Smooth muscle cell (in vitro differentiated cells): ENCODE results near the gene YEATS4. TPM values are rescaled to one million over a fixed set of nuclear protein-coding genes. Genes with fewer than 3 reads are reported as not detected.

Experiments
- DNase-seq: peaks from one replicate; lab custom pipeline; 2025; ENCODE audit not compliant: unreplicated experiment; lab: John Stamatoyannopoulos, UW
- H2AFZ ChIP-seq: fragments of 200-600 bp; sonication (generic); 2 replicates; pipeline ENCODE4 v1.6.0; 2016; ENCODE audit warnings: antibody characterized with exemption, low read depth, mild to moderate bottlenecking
- H3F3A ChIP-seq: fragments of 200-600 bp; sonication (generic); 2 replicates; pipeline ENCODE4 v1.6.0; 2017; ENCODE audit warnings: antibody characterized with exemption, low read depth
- H3K27ac ChIP-seq: fragments of 200-600 bp; sonication (generic); 2 replicates; pipeline ENCODE4 v1.5.1; 2016; ENCODE audit warnings: low read depth, mild to moderate bottlenecking
- H3K27me3 ChIP-seq: fragments of 200-600 bp; sonication (generic); 2 replicates; pipeline ENCODE4 v1.6.1; 2016; ENCODE audit warnings: low read depth, mild to moderate bottlenecking
- H3K36me3 ChIP-seq: fragments of 200-600 bp; sonication (generic); 2 replicates; pipeline ENCODE4 v1.5.1; 2016; ENCODE audit warnings: low read depth
- H3K4me1 ChIP-seq: fragments of 200-600 bp; sonication (generic); 2 replicates; pipeline ENCODE4 v1.5.1; 2016; ENCODE audit warnings: low read depth
- H3K4me2 ChIP-seq: fragments of 200-600 bp; sonication (generic); 2 replicates; pipeline ENCODE4 v1.6.0; 2016; ENCODE audit warnings: mild to moderate bottlenecking
- H3K4me3 ChIP-seq: fragments of 200-600 bp; sonication (generic); 2 replicates; pipeline ENCODE4 v1.5.1; 2016; ENCODE audit warnings: mild to moderate bottlenecking
- H3K79me2 ChIP-seq: fragments of 200-600 bp; sonication (generic); 2 replicates; pipeline ENCODE4 v1.6.0; 2016; ENCODE audit warnings: low read depth, mild to moderate bottlenecking
- H3K9ac ChIP-seq: fragments of 200-600 bp; sonication (generic); 2 replicates; pipeline ENCODE4 v1.6.0; 2016; ENCODE audit warnings: low read depth
- H3K9me3 ChIP-seq: fragments of 200-600 bp; sonication (generic); replicated peaks from 2 replicates; pipeline ENCODE4 v1.5.1; 2016; ENCODE audit warnings: low read depth
- H4K20me1 ChIP-seq: fragments of 200-600 bp; sonication (generic); 2 replicates; pipeline ENCODE4 v1.6.0; 2016; ENCODE audit warnings: low read depth
- CTCF ChIP-seq: fragments of 200-600 bp; sonication (generic); IDR thresholded peaks from 2 replicates; pipeline ENCODE4 v1.5.1; 2017; ENCODE audit warnings: borderline replicate concordance, mild to moderate bottlenecking, antibody characterized with exemption; ENCODE audit not compliant: insufficient read depth, poor library complexity, severe bottlenecking
- WGBS: methylation state at CpG from one replicate; pipeline ENCODE4 v1.1.7; 2016; ENCODE audit warnings: low lambda C conversion rate; 5-methylcytosine and 5-hydroxymethylcytosine counted together
- polyA plus RNA-seq: library from polyadenylated mRNA; unstranded; fragments of >200 nt; fragmentation: Nextera tagmentation; extraction: Ambion mirVana; gene quantifications from 2 replicates; pipeline ENCODE4 v1.2.1, GENCODE V29; 2016
- total RNA-seq: library from RNA; depleted of rRNA; stranded (reverse); fragments of >200 nt; gene quantifications from 2 replicates; pipeline ENCODE4 v1.2.3, GENCODE V29; 2014

YEATS4 gene
- total and polyA plus RNA-seq, 2 experiments from 2014 or later: 9.9 to 32.7 TPM

GRCh38 chr12:69433653-69434052 is 74.1 kb downstream of the YEATS4 start:
- Histone ChIP-seq H3K4me3 (no peak overlapping the region), H3K36me3 (no peaks in the 10 kb centered on the region), H3K27ac (no peak overlapping the region), H3F3A (peaks cover 23% of the 10 kb centered on the region), H3K9me3 (no peaks in the 10 kb centered on the region), H3K27me3 (no peaks in the 10 kb centered on the region), H2AFZ (no peak overlapping the region), H4K20me1 (no peaks in the 10 kb centered on the region), H3K4me2 (no peak overlapping the region), H3K4me1 (no peaks in the 10 kb centered on the region), H3K9ac (no peak overlapping the region), H3K79me2 (no peaks in the 10 kb centered on the region)
- TF ChIP-seq CTCF: no peak
- 82% methylated on average over 3 of the region's 3 CpGs for WGBS
- no peak for DNase-seq

DNA sequence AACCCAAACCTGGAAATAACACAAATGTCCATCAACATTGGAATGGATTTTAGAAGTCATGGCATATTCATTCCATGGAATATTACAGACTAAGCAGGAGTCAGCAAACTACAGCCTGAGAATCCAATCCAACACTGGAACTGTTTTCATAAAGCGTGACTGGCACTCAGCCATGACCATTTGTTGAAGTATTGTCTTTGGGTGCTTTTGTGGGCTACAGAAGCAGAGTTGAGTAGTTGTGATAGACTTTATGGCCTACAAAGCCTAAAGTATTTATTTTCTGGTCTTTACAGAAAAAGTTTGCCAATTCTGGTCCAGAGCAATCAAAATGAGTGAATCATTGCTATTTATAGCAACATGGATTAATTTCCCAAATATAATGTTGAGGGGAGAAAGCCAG is 76.1 kb downstream of the YEATS4 start:
- no peak for TF ChIP-seq CTCF
- WGBS: 97% methylated on average over 1 of the region's 1 CpG
- Histone ChIP-seq H2AFZ (no peak overlapping the region), H3K4me1 (no peaks in the 10 kb centered on the region), H3K36me3 (no peaks in the 10 kb centered on the region), H3F3A (peaks cover 20% of the 10 kb centered on the region), H3K4me3 (no peak overlapping the region), H3K9ac (no peak overlapping the region), H3K9me3 (no peaks in the 10 kb centered on the region), H3K27me3 (no peaks in the 10 kb centered on the region), H4K20me1 (no peaks in the 10 kb centered on the region), H3K27ac (peak overlapping the region; percentile 11), H3K4me2 (no peak overlapping the region), H3K79me2 (no peaks in the 10 kb centered on the region)
- DNase-seq: no peak

DNA sequence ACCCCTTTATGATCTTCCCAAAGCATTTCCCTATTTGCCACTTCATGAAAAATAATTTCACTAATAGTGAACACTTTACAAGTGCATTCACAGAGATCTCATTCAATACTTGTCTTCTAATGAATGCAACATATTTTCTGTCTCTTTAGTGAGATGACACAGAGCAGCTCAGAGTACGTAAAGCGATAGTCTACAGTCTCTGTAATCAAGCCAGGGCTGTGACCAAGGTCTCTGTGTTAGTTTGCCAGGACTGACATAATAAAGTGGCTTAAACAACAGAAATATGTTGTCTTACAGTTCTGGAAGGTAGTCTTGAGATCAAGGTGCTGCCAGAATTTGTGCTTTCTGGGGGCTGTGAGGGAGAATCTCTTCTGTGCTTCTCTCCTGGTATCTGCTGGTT is 77.5 kb downstream of the YEATS4 start:
- peaks cover 20% of the 10 kb centered on the region for H3F3A ChIP-seq
- no peaks in the 10 kb centered on the region for H3K27me3 ChIP-seq
- no peaks in the 10 kb centered on the region for H3K9me3 ChIP-seq
- H3K9ac ChIP-seq: peak overlapping the region; percentile 29
- H4K20me1 ChIP-seq: no peaks in the 10 kb centered on the region
- 36% methylated on average over 2 of the region's 2 CpGs for WGBS
- no peak for TF ChIP-seq CTCF
- H2AFZ ChIP-seq: peak overlapping the region; percentile 63
- H3K4me2 ChIP-seq: peak overlapping the region; percentile 62
- no peak overlapping the region for H3K4me3 ChIP-seq
- H3K4me1 ChIP-seq: no peaks in the 10 kb centered on the region
- no peaks in the 10 kb centered on the region for H3K79me2 ChIP-seq
- no peaks in the 10 kb centered on the region for H3K36me3 ChIP-seq
- DNase-seq: no peak
- H3K27ac ChIP-seq: peak overlapping the region; percentile 84

DNA sequence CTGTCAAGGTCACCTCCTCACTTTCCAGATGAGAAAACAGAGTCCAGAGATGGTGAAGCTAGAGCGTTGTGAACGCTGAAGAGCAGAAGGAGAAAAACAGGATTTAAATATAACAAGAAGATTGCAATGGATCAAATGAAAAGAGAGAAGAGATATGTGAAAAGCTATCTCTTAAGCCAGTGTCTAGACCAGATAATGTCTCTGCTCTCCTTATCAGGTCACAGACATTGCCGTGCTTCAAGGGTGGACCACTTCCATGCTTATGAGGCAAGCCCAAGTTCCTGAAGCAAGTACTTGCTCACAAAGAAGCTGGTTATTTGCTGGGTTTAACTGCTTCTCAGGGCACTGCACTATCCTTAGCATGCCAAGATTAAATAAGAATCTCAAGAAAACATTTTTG is 79.0 kb downstream of the YEATS4 start:
- H3K79me2 ChIP-seq: no peaks in the 10 kb centered on the region
- no peaks in the 10 kb centered on the region for H3K27me3 ChIP-seq
- H4K20me1 ChIP-seq: no peaks in the 10 kb centered on the region
- peak overlapping the region; percentile 84 for H3K27ac ChIP-seq
- H2AFZ ChIP-seq: peak overlapping the region; percentile 71
- no peak overlapping the region for H3K4me3 ChIP-seq
- H3K9me3 ChIP-seq: no peaks in the 10 kb centered on the region
- H3K9ac ChIP-seq: peak overlapping the region; percentile 10
- 30% methylated on average over 3 of the region's 3 CpGs for WGBS
- H3K4me1 ChIP-seq: no peaks in the 10 kb centered on the region
- no peaks in the 10 kb centered on the region for H3K36me3 ChIP-seq
- H3K4me2 ChIP-seq: peak overlapping the region; percentile 62
- no peak for TF ChIP-seq CTCF
- no peak for DNase-seq
- H3F3A ChIP-seq: peaks cover 20% of the 10 kb centered on the region
